ENCODE results near the gene SMYD1.

DNA sequence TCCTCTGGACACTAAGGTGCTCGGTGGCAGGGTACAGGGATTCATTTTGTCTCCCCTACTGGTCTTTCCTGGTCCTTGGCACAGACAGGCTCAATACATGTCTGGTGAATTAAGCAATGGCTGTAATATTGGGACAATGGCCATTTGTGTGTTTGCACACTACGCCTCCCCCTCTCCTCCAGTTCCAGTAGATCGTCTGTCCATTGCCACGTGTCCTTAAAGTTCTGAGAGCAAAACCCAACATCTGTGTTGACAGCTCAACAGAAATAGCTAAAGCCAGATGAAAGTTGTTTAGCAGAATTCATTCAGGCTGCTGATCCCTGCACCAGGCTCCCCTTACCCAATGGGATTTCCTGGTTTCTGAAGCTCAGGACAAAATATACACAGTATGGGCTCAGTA is 69.2 kb downstream of the SMYD1 start:
- TF ChIP-seq, protein P1, sequence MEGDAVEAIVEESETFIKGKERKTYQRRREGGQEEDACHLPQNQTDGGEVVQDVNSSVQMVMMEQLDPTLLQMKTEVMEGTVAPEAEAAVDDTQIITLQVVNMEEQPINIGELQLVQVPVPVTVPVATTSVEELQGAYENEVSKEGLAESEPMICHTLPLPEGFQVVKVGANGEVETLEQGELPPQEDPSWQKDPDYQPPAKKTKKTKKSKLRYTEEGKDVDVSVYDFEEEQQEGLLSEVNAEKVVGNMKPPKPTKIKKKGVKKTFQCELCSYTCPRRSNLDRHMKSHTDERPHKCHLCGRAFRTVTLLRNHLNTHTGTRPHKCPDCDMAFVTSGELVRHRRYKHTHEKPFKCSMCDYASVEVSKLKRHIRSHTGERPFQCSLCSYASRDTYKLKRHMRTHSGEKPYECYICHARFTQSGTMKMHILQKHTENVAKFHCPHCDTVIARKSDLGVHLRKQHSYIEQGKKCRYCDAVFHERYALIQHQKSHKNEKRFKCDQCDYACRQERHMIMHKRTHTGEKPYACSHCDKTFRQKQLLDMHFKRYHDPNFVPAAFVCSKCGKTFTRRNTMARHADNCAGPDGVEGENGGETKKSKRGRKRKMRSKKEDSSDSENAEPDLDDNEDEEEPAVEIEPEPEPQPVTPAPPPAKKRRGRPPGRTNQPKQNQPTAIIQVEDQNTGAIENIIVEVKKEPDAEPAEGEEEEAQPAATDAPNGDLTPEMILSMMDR (IDR thresholded peaks at IDR 0.05), result no peak
- TF ChIP-seq EP300 (IDR thresholded peaks at IDR 0.05), result no peak
- no peak for TF ChIP-seq POLR2A (IDR thresholded peaks at IDR 0.05; ENCODE audit: low read depth)

All from esophagus muscularis mucosa (tissue), 4 donors.